SK-N-SH (cell line): Measurements from ENCODE around the gene FHL2. TPM values are rescaled to one million over a fixed set of nuclear protein-coding genes. Genes with fewer than 3 reads are reported as not detected.

Source experiments
- CTCF ChIA-PET: fragments of 300-600, 350-600 bp; formaldehyde crosslinking; extraction: SDS; loops from one replicate; lab custom pipeline; 2021; lab: Yijun Ruan, JAX
- POLR2A ChIA-PET: fragments of 350-600 bp; sonication (Branson Sonifier 250); formaldehyde crosslinking; extraction: SDS; loops from one replicate; lab custom pipeline; 2020; ENCODE audit warnings: antibody characterized with exemption, inconsistent platforms; lab: Yijun Ruan, JAX
- DNase-seq: peaks from one replicate; pipeline ENCODE4 v3.0.0; 2012
- H2AFZ ChIP-seq: fragments of 200-600 bp; sonication (generic); 2 replicates; pipeline ENCODE4 v1.8.1; 2016; ENCODE audit warnings: antibody characterized with exemption, mild to moderate bottlenecking, low read depth
- H3F3A ChIP-seq: fragments of 200-600 bp; sonication (generic); replicated peaks from 2 replicates; pipeline ENCODE3; 2016; ENCODE audit warnings: antibody characterized with exemption, mild to moderate bottlenecking; ENCODE audit not compliant: insufficient read depth
- H3K27ac ChIP-seq, 2 experiments: fragments of 200-500 bp in 1 of 2; fragments of 200-600 bp in 1 of 2; sonication (Bioruptor generic) in 1 of 2; sonication (generic), shearing (Covaris generic) in 1 of 2; 2 replicates each; pipeline versions ENCODE4 v1.5.1 to v1.6.1; 2014 to 2016; ENCODE audit warnings: low read depth in 2 of 2, inconsistent platforms in 1 of 2, low read length in 1 of 2, mild to moderate bottlenecking in 1 of 2, mixed read lengths in 1 of 2
- H3K27me3 ChIP-seq: fragments of 200-600 bp; sonication (generic), shearing (Covaris generic); 2 replicates; pipeline ENCODE4 v1.6.1; 2016; ENCODE audit warnings: mixed run types; ENCODE audit not compliant: insufficient read depth
- H3K36me3 ChIP-seq, 2 experiments: fragments of 200-500 bp in 1 of 2; fragments of 200-600 bp in 1 of 2; sonication (Bioruptor generic) in 1 of 2; sonication (generic) in 1 of 2; replicated peaks in 1 of 2; 2 replicates each; pipeline versions ENCODE3 to v1.5.1; 2014 to 2016; ENCODE audit warnings: low read length in 1 of 2, mild to moderate bottlenecking in 1 of 2; ENCODE audit not compliant: insufficient read depth in 2 of 2, control insufficient read depth in 1 of 2
- H3K4me1 ChIP-seq, 2 experiments: fragments of 200-500 bp in 1 of 2; fragments of 200-600 bp in 1 of 2; sonication (Bioruptor generic) in 1 of 2; sonication (generic), shearing (Covaris generic) in 1 of 2; 2 replicates each; pipeline versions ENCODE4 v1.5.1 to v1.6.1; 2014 to 2016; ENCODE audit warnings: low read depth in 1 of 2, low read length in 1 of 2, mixed run types in 1 of 2; ENCODE audit not compliant: insufficient read depth in 2 of 2, control insufficient read depth in 1 of 2
- H3K4me2 ChIP-seq: fragments of 200-600 bp; sonication (generic), shearing (Covaris generic); 2 replicates; pipeline ENCODE4 v1.6.1; 2017; ENCODE audit warnings: mixed run types
- H3K4me3 ChIP-seq, 2 experiments: fragments of 200-500 bp in 1 of 2; fragments of 200-600 bp in 1 of 2; sonication (Bioruptor generic) in 1 of 2; sonication (generic), shearing (Covaris generic) in 1 of 2; 2 replicates each; pipeline versions ENCODE4 v1.5.1 to v1.8.1; 2014 to 2016; ENCODE audit warnings: low read depth in 2 of 2, inconsistent platforms in 1 of 2, low read length in 1 of 2, mild to moderate bottlenecking in 1 of 2, mixed read lengths in 1 of 2, moderate library complexity in 1 of 2
- H3K79me2 ChIP-seq: fragments of 200-600 bp; sonication (generic); 2 replicates; pipeline ENCODE4 v1.8.1; 2017; ENCODE audit warnings: mild to moderate bottlenecking; ENCODE audit not compliant: insufficient read depth
- H3K9ac ChIP-seq: fragments of 200-600 bp; sonication (generic); 2 replicates; pipeline ENCODE4 v1.6.1; 2017; ENCODE audit warnings: mixed run types
- H3K9me2 ChIP-seq: fragments of 200-600 bp; sonication (generic); 2 replicates; pipeline ENCODE4 v1.6.1; 2017; ENCODE audit warnings: mixed run types
- H3K9me3 ChIP-seq: fragments of 200-600 bp; sonication (generic); 2 replicates; pipeline ENCODE4 v1.6.1; 2017; ENCODE audit warnings: mixed run types, mild to moderate bottlenecking, moderate library complexity
- H4K20me1 ChIP-seq: fragments of 200-600 bp; sonication (generic); 2 replicates; pipeline ENCODE4 v1.6.1; 2017; ENCODE audit warnings: mild to moderate bottlenecking, mixed run types; ENCODE audit not compliant: insufficient read depth
- FOSL2 ChIP-seq: IDR thresholded peaks from 2 replicates; pipeline ENCODE4 v1.4.0; 2012; ENCODE audit warnings: low read depth, mild to moderate bottlenecking, moderate library complexity, borderline replicate concordance
- JUND ChIP-seq: IDR thresholded peaks from 2 replicates; pipeline ENCODE4 v1.4.0; 2012
- MEF2A ChIP-seq: IDR thresholded peaks from 2 replicates; pipeline ENCODE4 v1.4.0; 2012; ENCODE audit warnings: low read depth, borderline replicate concordance
- MXI1 ChIP-seq: IDR thresholded peaks from 2 replicates; pipeline ENCODE4 v1.6.1; 2012; ENCODE audit warnings: mild to moderate bottlenecking, low read depth, low read length, improper control_type of control experiment
- PBX3 ChIP-seq: IDR thresholded peaks from 2 replicates; pipeline ENCODE4; 2012
- SIN3A ChIP-seq: IDR thresholded peaks from 2 replicates; pipeline ENCODE4 v1.6.1; 2012; ENCODE audit warnings: low read depth, mild to moderate bottlenecking, low read length, moderate library complexity, borderline replicate concordance
- TCF12 ChIP-seq: IDR thresholded peaks from 2 replicates; pipeline ENCODE4 v1.4.0; 2012
- TEAD4 ChIP-seq: IDR thresholded peaks from 2 replicates; pipeline ENCODE4 v1.4.0; 2012; ENCODE audit warnings: mild to moderate bottlenecking, borderline replicate concordance; ENCODE audit not compliant: insufficient read depth
- WGBS: methylation state at CpG from one replicate; pipeline ENCODE4 v1.1.6; 2017; ENCODE audit warnings: low lambda C conversion rate; 5-methylcytosine and 5-hydroxymethylcytosine counted together
- polyA plus RNA-seq, 3 experiments: library from polyadenylated mRNA; depleted of rRNA; stranded (reverse); fragments of >200 nt; gene quantifications; 2 replicates each; pipeline ENCODE4 v1.2.3, GENCODE V29; 2012
- TF ChIP-seq, protein P1 (sequence below): IDR thresholded peaks from 2 replicates; pipeline ENCODE4 v1.6.1; 2012; ENCODE audit warnings: mild to moderate bottlenecking, low read depth, low read length, moderate library complexity
- TF ChIP-seq, protein P2 (sequence below): IDR thresholded peaks from 2 replicates; pipeline ENCODE4 v1.4.0; 2012; ENCODE audit warnings: low read depth, borderline replicate concordance

FHL2 gene
- polyA plus RNA-seq, 1 of the 3 experiments (the other 2 are of a cell fraction): 31.7 TPM

GRCh38 chr2:105385731-105386540, 12.9 kb downstream of the FHL2 start:
- H2AFZ ChIP-seq: no peak overlapping the region
- H3K9me3 ChIP-seq: no peaks in the 10 kb centered on the region
- H3K36me3 ChIP-seq: peaks cover 20 to 56% of the 10 kb centered on the region in 2 experiments
- H3K4me3 ChIP-seq: no peak overlapping the region
- CTCF ChIA-PET: interaction anchor here (0.9 to 2.0 kb wide), 2 partner anchors 8 to 13 kb away, joined by 5 to 6 read pairs; partner anchors contain the start of gene FHL2
- no peaks in the 10 kb centered on the region for H3K9me2 ChIP-seq
- POLR2A ChIA-PET: no interaction called here
- H3F3A ChIP-seq: peaks cover 21% of the 10 kb centered on the region
- no peak overlapping the region for H3K4me2 ChIP-seq
- H3K79me2 ChIP-seq: peaks cover 90% of the 10 kb centered on the region
- H3K4me1 ChIP-seq: 0 out of 4 replicates have a peak, but pooled peaks cover 0 to 7% of the 10 kb centered on the region in 2 experiments
- H3K27ac ChIP-seq: no peak overlapping the region
- H4K20me1 ChIP-seq: peaks cover 18% of the 10 kb centered on the region; the same call in 1 of the 2 replicates
- H3K27me3 ChIP-seq: no peaks in the 10 kb centered on the region
- no peak for DNase-seq
- TF ChIP-seq MXI1 (no peak), FOSL2 (no peak), JUND (no peak), PBX3 (no peak), SIN3A (no peak), TEAD4 (no peak), MEF2A (no peak), TCF12 (no peak)
- TF ChIP-seq, protein P1, sequence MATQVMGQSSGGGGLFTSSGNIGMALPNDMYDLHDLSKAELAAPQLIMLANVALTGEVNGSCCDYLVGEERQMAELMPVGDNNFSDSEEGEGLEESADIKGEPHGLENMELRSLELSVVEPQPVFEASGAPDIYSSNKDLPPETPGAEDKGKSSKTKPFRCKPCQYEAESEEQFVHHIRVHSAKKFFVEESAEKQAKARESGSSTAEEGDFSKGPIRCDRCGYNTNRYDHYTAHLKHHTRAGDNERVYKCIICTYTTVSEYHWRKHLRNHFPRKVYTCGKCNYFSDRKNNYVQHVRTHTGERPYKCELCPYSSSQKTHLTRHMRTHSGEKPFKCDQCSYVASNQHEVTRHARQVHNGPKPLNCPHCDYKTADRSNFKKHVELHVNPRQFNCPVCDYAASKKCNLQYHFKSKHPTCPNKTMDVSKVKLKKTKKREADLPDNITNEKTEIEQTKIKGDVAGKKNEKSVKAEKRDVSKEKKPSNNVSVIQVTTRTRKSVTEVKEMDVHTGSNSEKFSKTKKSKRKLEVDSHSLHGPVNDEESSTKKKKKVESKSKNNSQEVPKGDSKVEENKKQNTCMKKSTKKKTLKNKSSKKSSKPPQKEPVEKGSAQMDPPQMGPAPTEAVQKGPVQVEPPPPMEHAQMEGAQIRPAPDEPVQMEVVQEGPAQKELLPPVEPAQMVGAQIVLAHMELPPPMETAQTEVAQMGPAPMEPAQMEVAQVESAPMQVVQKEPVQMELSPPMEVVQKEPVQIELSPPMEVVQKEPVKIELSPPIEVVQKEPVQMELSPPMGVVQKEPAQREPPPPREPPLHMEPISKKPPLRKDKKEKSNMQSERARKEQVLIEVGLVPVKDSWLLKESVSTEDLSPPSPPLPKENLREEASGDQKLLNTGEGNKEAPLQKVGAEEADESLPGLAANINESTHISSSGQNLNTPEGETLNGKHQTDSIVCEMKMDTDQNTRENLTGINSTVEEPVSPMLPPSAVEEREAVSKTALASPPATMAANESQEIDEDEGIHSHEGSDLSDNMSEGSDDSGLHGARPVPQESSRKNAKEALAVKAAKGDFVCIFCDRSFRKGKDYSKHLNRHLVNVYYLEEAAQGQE: no peak
- TF ChIP-seq, protein P2, sequence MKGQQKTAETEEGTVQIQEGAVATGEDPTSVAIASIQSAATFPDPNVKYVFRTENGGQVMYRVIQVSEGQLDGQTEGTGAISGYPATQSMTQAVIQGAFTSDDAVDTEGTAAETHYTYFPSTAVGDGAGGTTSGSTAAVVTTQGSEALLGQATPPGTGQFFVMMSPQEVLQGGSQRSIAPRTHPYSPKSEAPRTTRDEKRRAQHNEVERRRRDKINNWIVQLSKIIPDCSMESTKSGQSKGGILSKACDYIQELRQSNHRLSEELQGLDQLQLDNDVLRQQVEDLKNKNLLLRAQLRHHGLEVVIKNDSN: no peak
- H3K9ac ChIP-seq: no peak overlapping the region
- WGBS: 95% methylated on average over 16 of the region's 20 CpGs
